HCT116 (cell line): ENCODE data around the gene OR6P1.

Experiments
- RAD21 ChIP-seq: IDR thresholded peaks from 2 replicates; pipeline ENCODE4 v1.6.1; 2012; ENCODE audit warnings: low read depth, mild to moderate bottlenecking
- TF ChIP-seq, protein P1 (sequence below), 3 experiments: fragments of 200-600 bp in 1 of 3; sonication (generic) in 1 of 3; IDR thresholded peaks in 2 of 3; conservative IDR thresholded peaks in 1 of 3; 2 replicates each; pipeline ENCODE4 v1.5.1; 2012 to 2017; ENCODE audit warnings: low read depth in 2 of 3, low read length in 2 of 3, antibody characterized with exemption in 1 of 3, borderline replicate concordance in 1 of 3, control low read depth in 1 of 3, mild to moderate bottlenecking in 1 of 3, mixed read lengths in 1 of 3, mixed run types in 1 of 3, moderate library complexity in 1 of 3; ENCODE audit not compliant: insufficient read depth in 1 of 3

DNA sequence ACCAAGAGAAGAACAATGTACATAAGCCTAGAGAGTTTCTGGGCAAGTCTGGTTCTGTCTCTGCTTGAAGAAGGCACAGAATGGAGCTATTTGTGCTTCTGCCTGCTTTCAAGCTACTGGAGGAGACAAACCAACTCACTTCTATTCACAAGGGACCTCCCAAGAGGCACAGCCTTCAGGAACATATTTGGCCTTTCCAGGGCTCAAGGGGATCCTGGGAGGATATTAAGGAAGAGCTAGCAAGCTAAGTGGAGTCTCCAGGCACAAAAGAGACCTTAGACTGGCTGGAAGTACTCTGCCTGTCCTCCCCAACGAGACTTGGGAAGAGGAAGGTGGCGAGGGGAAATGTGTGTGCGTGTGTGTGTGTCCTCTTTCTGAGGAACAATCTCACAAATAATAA lies 16.0 kb downstream of the OR6P1 start, which contains the start of gene OR6Y1:
- no peak for TF ChIP-seq RAD21
- TF ChIP-seq, protein P1, sequence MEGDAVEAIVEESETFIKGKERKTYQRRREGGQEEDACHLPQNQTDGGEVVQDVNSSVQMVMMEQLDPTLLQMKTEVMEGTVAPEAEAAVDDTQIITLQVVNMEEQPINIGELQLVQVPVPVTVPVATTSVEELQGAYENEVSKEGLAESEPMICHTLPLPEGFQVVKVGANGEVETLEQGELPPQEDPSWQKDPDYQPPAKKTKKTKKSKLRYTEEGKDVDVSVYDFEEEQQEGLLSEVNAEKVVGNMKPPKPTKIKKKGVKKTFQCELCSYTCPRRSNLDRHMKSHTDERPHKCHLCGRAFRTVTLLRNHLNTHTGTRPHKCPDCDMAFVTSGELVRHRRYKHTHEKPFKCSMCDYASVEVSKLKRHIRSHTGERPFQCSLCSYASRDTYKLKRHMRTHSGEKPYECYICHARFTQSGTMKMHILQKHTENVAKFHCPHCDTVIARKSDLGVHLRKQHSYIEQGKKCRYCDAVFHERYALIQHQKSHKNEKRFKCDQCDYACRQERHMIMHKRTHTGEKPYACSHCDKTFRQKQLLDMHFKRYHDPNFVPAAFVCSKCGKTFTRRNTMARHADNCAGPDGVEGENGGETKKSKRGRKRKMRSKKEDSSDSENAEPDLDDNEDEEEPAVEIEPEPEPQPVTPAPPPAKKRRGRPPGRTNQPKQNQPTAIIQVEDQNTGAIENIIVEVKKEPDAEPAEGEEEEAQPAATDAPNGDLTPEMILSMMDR (IDR thresholded peaks at IDR 0.05 in 2 of 3, conservative IDR thresholded peaks at IDR 0.05 in 1 of 3; ENCODE audit: borderline replicate concordance in 1 of 3, insufficient read depth in 1 of 3, low read depth in 2 of 3, low read length in 2 of 3) = no peak
